ENCODE data around the gene CLCA2. TPM values are rescaled to one million over a fixed set of nuclear protein-coding genes. Genes with fewer than 3 reads are reported as not detected.
"Not testable (repeated sequence)": the region's sequence is repeated elsewhere in the genome, so short reads cannot be mapped to it uniquely, and the experiment has no call there.

Gene CLCA2
- polyA plus RNA-seq, 3 donors, result 0.07 to 0.22 TPM; not detected in 1

- not testable (repeated sequence) for DNase-seq (ENCODE audit: extremely low read depth in 1 of 11, low read depth in 9 of 11, low spot score in 4 of 11)
These were observed 78.2 kb downstream of the CLCA2 start for GRCh38 chr1:86502125-86502646.

- no peak for DNase-seq (ENCODE audit: extremely low read depth in 1 of 11, low read depth in 9 of 11, low spot score in 4 of 11)
These were observed 78.9 kb downstream of the CLCA2 start for GRCh38 chr1:86502721-86503405.

GRCh38 chr1:86503406-86504136 is 79.6 kb downstream of the CLCA2 start:
- DNase-seq (ENCODE audit: extremely low read depth in 1 of 11, low read depth in 9 of 11, low spot score in 4 of 11), result peak in 1 of 11 donors; percentile 11

GRCh38 chr1:86504137-86504479 is 80.1 kb downstream of the CLCA2 start:
- DNase-seq (ENCODE audit: extremely low read depth in 1 of 11, low read depth in 9 of 11, low spot score in 4 of 11), result no peak

GRCh38 chr1:86504895-86505563 is 81.1 kb downstream of the CLCA2 start:
- DNase-seq (ENCODE audit: extremely low read depth in 1 of 11, low read depth in 9 of 11, low spot score in 4 of 11), result no peak

GRCh38 chr1:86505564-86505902 is 81.6 kb downstream of the CLCA2 start:
- DNase-seq (ENCODE audit: extremely low read depth in 1 of 11, low read depth in 9 of 11, low spot score in 4 of 11), result no peak

Other genes with a start within 250 kb of the CLCA2 start
- 10 to 100 TPM; 47.4 to 84.6 (median 61.1) TPM for gene ODF2L, start 27.8 kb upstream of the CLCA2 start, polyA plus RNA-seq (ENCODE audit: insufficient read length in 3 of 3)
- under 1 TPM in 2 of 3 donors, not detected in 1; 0.03 to 0.36 TPM for gene CLCA1, start 44.8 kb downstream of the CLCA2 start, polyA plus RNA-seq (ENCODE audit: insufficient read length in 3 of 3)
- not detected for gene CLCA4, start 122.9 kb downstream of the CLCA2 start, polyA plus RNA-seq (ENCODE audit: insufficient read length in 3 of 3)

All from renal cortex interstitium (tissue), 11 donors.